CD8-positive, alpha-beta memory T cell (primary cell): ENCODE data around the gene CEACAM16. TPM values are rescaled to one million over a fixed set of nuclear protein-coding genes. Genes with fewer than 3 reads are reported as not detected.
A peak's percentile ranks its signal among the peaks of the same experiment; 100 is the strongest.

Experiments
- CTCF ChIA-PET: fragments of 350-600 bp; sonication (Branson Sonifier 250); formaldehyde crosslinking; loops from one replicate; lab custom pipeline; 2021; ENCODE audit warnings: antibody characterized with exemption; lab: Charles Lee
- POLR2A ChIA-PET: fragments of 350-600 bp; sonication (Branson Sonifier 250); formaldehyde crosslinking; loops from one replicate; lab custom pipeline; 2021; ENCODE audit warnings: antibody characterized with exemption; lab: Charles Lee
- DNase-seq, 5 donors: peaks; one replicate each; pipeline versions ENCODE4 v3.0.0 to v3.0.0-alpha.2; 2020 to 2022; ENCODE audit warnings: mixed read lengths in 1 of 5
- H3K27ac ChIP-seq: one replicate; pipeline ENCODE4 v1.7.0; 2013; ENCODE audit warnings: low read depth, mild to moderate bottlenecking, low read length, moderate library complexity
- H3K27me3 ChIP-seq: 2 replicates; pipeline ENCODE4 v1.7.0; 2013; ENCODE audit warnings: low read length, mild to moderate bottlenecking; ENCODE audit not compliant: insufficient read depth, poor library complexity, severe bottlenecking
- H3K36me3 ChIP-seq: 2 replicates; pipeline ENCODE4 v1.7.0; 2013; ENCODE audit warnings: mild to moderate bottlenecking, low read length, moderate library complexity; ENCODE audit not compliant: insufficient read depth
- H3K4me1 ChIP-seq: 2 replicates; pipeline ENCODE4 v1.7.0; 2013; ENCODE audit warnings: mild to moderate bottlenecking, low read length, moderate library complexity; ENCODE audit not compliant: insufficient read depth
- H3K4me3 ChIP-seq: 2 replicates; pipeline ENCODE4 v1.7.0; 2013; ENCODE audit warnings: mild to moderate bottlenecking, low read length
- H3K9me3 ChIP-seq: 2 replicates; pipeline ENCODE4 v1.7.0; 2013; ENCODE audit warnings: mild to moderate bottlenecking, low read length
- H3K27ac Mint-ChIP-seq, 8 donors: one replicate each; pipeline ENCODE4 v1.8.0; 2020 to 2021; ENCODE audit warnings: mixed read lengths in 8 of 8, mild to moderate bottlenecking in 6 of 8, inconsistent platforms in 3 of 8, moderate library complexity in 3 of 8
- H3K27me3 Mint-ChIP-seq, 2 donors: one replicate each; pipeline ENCODE4 v1.8.0; 2020 to 2021; ENCODE audit warnings: mixed read lengths in 2 of 2, mild to moderate bottlenecking in 1 of 2, moderate library complexity in 1 of 2
- H3K36me3 Mint-ChIP-seq, 3 donors: one replicate each; pipeline ENCODE4 v1.8.0; 2020 to 2021; ENCODE audit warnings: mixed read lengths in 3 of 3, inconsistent platforms in 1 of 3, mild to moderate bottlenecking in 1 of 3
- H3K4me1 Mint-ChIP-seq, 3 donors: one replicate each; pipeline ENCODE4 v1.8.0; 2020 to 2021; ENCODE audit warnings: mixed read lengths in 3 of 3, inconsistent platforms in 1 of 3, mild to moderate bottlenecking in 1 of 3
- H3K4me3 Mint-ChIP-seq, 7 donors: one replicate each; pipeline ENCODE4 v1.8.0; 2020 to 2021; ENCODE audit warnings: mixed read lengths in 7 of 7, mild to moderate bottlenecking in 6 of 7, moderate library complexity in 4 of 7, inconsistent platforms in 2 of 7
- H3K9me3 Mint-ChIP-seq, 5 donors: one replicate each; pipeline ENCODE4 v1.8.0; 2020 to 2022; ENCODE audit warnings: mixed read lengths in 5 of 5, mild to moderate bottlenecking in 3 of 5, moderate library complexity in 2 of 5, inconsistent platforms in 1 of 5
- polyA plus RNA-seq: library from polyadenylated mRNA; unstranded; fragments of 300-500 nt; fragmentation: Illumina TruSeq; gene quantifications from one replicate; pipeline ENCODE4 v1.2.3, GENCODE V29; 2021
- total RNA-seq, 2 experiments: library from RNA; stranded (reverse); gene quantifications; one replicate each; pipeline ENCODE4 v1.2.3, GENCODE V29; 2021

The CEACAM16 gene
- total and polyA plus RNA-seq, 3 experiments from 2014 or later: not detected

GRCh38 chr19:44749292-44749691 is 50.3 kb downstream of the CEACAM16 start:
- peaks cover 52 to 68% (median 67%) of the 10 kb centered on the region in 3 donors for H3K4me1 Mint-ChIP-seq
- H3K9me3 Mint-ChIP-seq: peaks cover 0 to 2% (median 0%) of the 10 kb centered on the region in 5 donors
- Histone ChIP-seq H3K27me3 (no peaks in the 10 kb centered on the region), H3K36me3 (no peaks in the 10 kb centered on the region), H3K9me3 (no peaks in the 10 kb centered on the region), H3K4me3 (peak overlapping the region; percentile 57), H3K4me1 (peaks cover 46% of the 10 kb centered on the region), H3K27ac (peak overlapping the region; percentile 82)
- peaks cover 0 to 52% (median 0%) of the 10 kb centered on the region in 3 donors for H3K36me3 Mint-ChIP-seq
- H3K27me3 Mint-ChIP-seq: peaks cover 0 to 3% of the 10 kb centered on the region in 2 donors
- POLR2A ChIA-PET: no interaction called here
- CTCF ChIA-PET: interaction anchor here (1.6 to 2.3 kb wide), 2 partner anchors 22 to 25 kb away, joined by 4 to 10 read pairs; no protein-coding TSS in a partner anchor
- H3K27ac Mint-ChIP-seq: peak overlapping the region; percentile 84 to 99 (median 98)
- peak overlapping the region; percentile 89 to 94 (median 91) for H3K4me3 Mint-ChIP-seq
- DNase-seq: no peak

GRCh38 chr19:44749994-44750393 is 51.0 kb downstream of the CEACAM16 start:
- ChIA-PET CTCF (interaction anchor here (1.6 to 2.3 kb wide), 2 partner anchors 21 to 26 kb away, joined by 4 to 10 read pairs; no protein-coding TSS in a partner anchor), POLR2A (no interaction called here)
- Mint-ChIP-seq H3K27ac (peak overlapping the region; percentile 84 to 99 (median 98)), H3K4me3 (peak overlapping the region; percentile 89 to 94 (median 91)), H3K27me3 (peaks cover 0 to 3% of the 10 kb centered on the region in 2 donors), H3K4me1 (peaks cover 56 to 75% (median 73%) of the 10 kb centered on the region in 3 donors), H3K36me3 (peaks cover 0 to 56% (median 0%) of the 10 kb centered on the region in 3 donors), H3K9me3 (peaks cover 0 to 2% (median 0%) of the 10 kb centered on the region in 5 donors)
- Histone ChIP-seq H3K4me3 (peak overlapping the region; percentile 57), H3K27ac (no peak overlapping the region), H3K36me3 (no peaks in the 10 kb centered on the region), H3K27me3 (no peaks in the 10 kb centered on the region), H3K9me3 (no peaks in the 10 kb centered on the region), H3K4me1 (peaks cover 52% of the 10 kb centered on the region)
- DNase-seq: no peak

DNA sequence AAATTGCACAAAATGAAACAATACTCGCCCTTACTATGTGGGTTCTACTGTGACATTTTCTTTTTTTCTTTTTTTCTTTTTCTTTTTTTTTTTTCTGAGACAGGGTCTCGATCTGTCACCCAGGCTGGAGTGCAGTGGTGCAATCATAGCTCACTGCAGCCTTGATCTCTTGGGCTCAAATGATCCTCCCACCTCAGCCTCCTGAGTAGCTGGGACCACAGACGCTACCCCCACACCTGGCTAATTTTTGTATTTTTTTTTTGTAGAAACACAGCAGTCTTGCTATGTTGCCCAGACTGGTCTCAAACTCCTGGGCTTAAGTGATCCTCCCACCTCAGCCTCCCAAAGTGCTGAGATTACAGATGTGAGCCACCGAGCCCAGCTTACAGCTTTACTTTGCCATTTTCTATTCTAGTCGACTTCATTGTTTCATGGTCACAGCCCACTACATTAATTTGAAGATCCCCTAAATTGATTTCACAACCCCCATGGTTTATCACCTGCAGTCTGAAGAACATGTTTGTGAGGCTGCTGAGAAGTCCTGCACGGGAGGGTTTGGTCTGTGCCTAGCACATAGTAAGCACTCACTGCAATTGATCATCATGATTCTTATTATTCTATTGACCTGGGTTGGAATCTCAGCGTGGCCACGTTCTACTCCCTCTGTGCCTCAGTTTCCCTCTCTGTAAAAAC is 53.3 kb downstream of the CEACAM16 start:
- ChIA-PET CTCF (interaction anchor here (1.1 to 5.5 kb wide), 3 partner anchors 15 to 28 kb away, joined by 3 to 32 read pairs (median 26); no protein-coding TSS in a partner anchor), POLR2A (interaction anchor here (1.2 to 1.3 kb wide), 3 partner anchors 10 to 28 kb away, joined by 4 to 5 read pairs (median 4); no protein-coding TSS in a partner anchor)
- H3K4me3 ChIP-seq: peak overlapping the region; percentile 43
- Mint-ChIP-seq H3K9me3 (peaks cover 0 to 2% (median 0%) of the 10 kb centered on the region in 5 donors), H3K27ac (peak overlapping the region; percentile 96 to 99 (median 98)), H3K4me1 (peaks cover 59 to 80% (median 74%) of the 10 kb centered on the region in 3 donors), H3K27me3 (peaks cover 0 to 3% of the 10 kb centered on the region in 2 donors), H3K4me3 (peak overlapping the region; percentile 89 to 98 (median 94)), H3K36me3 (peaks cover 0 to 62% (median 0%) of the 10 kb centered on the region in 3 donors)
- H3K4me1 ChIP-seq: peaks cover 59% of the 10 kb centered on the region
- no peaks in the 10 kb centered on the region for H3K9me3 ChIP-seq
- H3K27ac ChIP-seq: peak overlapping the region; percentile 18
- DNase-seq: peak in 1 of 5 donors; percentile 19
- no peaks in the 10 kb centered on the region for H3K36me3 ChIP-seq
- no peaks in the 10 kb centered on the region for H3K27me3 ChIP-seq

DNA sequence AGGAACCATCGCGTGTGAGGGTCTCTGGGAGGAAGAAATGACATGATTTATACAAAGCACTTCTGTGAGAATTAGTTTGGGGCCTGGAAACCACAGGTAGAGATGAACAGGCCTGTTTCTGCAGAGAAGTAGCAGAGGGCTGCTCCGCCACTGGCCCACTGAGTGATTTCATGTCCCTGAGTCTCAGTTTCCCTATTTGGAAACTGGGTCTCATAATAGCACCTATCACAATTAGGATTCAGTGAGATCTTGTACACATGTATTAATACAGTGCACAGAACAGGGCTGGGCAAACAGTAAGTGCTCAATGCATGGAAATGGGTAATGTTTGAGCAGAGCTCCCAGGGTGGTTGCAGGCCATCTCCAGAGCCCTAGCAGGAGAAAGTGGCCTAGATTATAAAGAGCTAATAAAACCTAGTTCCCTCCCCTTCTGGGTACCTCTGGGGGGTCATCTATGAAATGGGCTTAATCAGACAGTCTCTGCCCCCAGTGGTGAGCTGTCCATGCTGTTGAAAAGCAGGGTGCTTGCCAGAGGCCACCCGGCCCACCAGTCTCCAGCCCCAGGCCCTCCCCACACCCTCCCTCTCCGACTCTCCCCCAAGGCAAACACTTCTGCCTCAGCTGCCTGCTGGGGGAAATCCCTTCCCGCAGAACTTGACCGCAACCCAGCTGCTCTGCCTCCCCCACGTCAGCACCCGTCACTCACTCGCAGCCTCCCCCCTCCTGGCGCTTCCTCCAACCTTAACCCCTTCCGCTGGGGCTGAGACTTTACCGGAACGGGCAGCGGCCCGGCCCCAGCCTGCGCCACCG is 54.1 kb downstream of the CEACAM16 start:
- peak overlapping the region; percentile 96 to 99 (median 98) for H3K27ac Mint-ChIP-seq
- no peaks in the 10 kb centered on the region for H3K27me3 ChIP-seq
- H3K27ac ChIP-seq: peak overlapping the region; percentile 18
- H3K4me1 Mint-ChIP-seq: peaks cover 55 to 74% (median 67%) of the 10 kb centered on the region in 3 donors
- H3K27me3 Mint-ChIP-seq: peaks cover 0 to 3% of the 10 kb centered on the region in 2 donors
- peak overlapping the region; percentile 89 to 98 (median 94) for H3K4me3 Mint-ChIP-seq
- H3K4me3 ChIP-seq: peak overlapping the region; percentile 43
- no peaks in the 10 kb centered on the region for H3K9me3 ChIP-seq
- peaks cover 0 to 2% (median 0%) of the 10 kb centered on the region in 5 donors for H3K9me3 Mint-ChIP-seq
- H3K36me3 Mint-ChIP-seq: peaks cover 0 to 65% (median 0%) of the 10 kb centered on the region in 3 donors
- DNase-seq: peak; percentile 93 to 97 (median 96)
- POLR2A ChIA-PET: interaction anchor here (1.2 to 1.3 kb wide), 3 partner anchors 9 to 29 kb away, joined by 4 to 5 read pairs (median 4); no protein-coding TSS in a partner anchor
- peaks cover 59% of the 10 kb centered on the region for H3K4me1 ChIP-seq
- CTCF ChIA-PET: interaction anchor here (0.8 to 5.5 kb wide), 4 partner anchors 9 to 29 kb away, joined by 3 to 32 read pairs (median 14); no protein-coding TSS in a partner anchor
- H3K36me3 ChIP-seq: no peaks in the 10 kb centered on the region

GRCh38 chr19:44753626-44753931 is 54.6 kb downstream of the CEACAM16 start:
- peaks cover 55 to 76% (median 67%) of the 10 kb centered on the region in 3 donors for H3K4me1 Mint-ChIP-seq
- H3K27me3 Mint-ChIP-seq: peaks cover 0 to 3% of the 10 kb centered on the region in 2 donors
- DNase-seq: no peak
- Histone ChIP-seq H3K9me3 (no peaks in the 10 kb centered on the region), H3K27ac (peak overlapping the region; percentile 89), H3K36me3 (no peaks in the 10 kb centered on the region), H3K4me3 (peak overlapping the region; percentile 86), H3K4me1 (peaks cover 59% of the 10 kb centered on the region), H3K27me3 (no peaks in the 10 kb centered on the region)
- H3K36me3 Mint-ChIP-seq: peaks cover 0 to 69% (median 4%) of the 10 kb centered on the region in 3 donors
- peaks cover 0 to 2% (median 0%) of the 10 kb centered on the region in 5 donors for H3K9me3 Mint-ChIP-seq
- peak overlapping the region; percentile 96 to 99 (median 98) for H3K27ac Mint-ChIP-seq
- ChIA-PET POLR2A (interaction anchor here (0.5 to 1.3 kb wide), 4 partner anchors 8 to 30 kb away, joined by 4 to 5 read pairs (median 4); no protein-coding TSS in a partner anchor), CTCF (interaction anchor here (0.8 to 5.5 kb wide), 6 partner anchors 9 to 805 kb away, joined by 3 to 32 read pairs (median 4); no protein-coding TSS in a partner anchor)
- H3K4me3 Mint-ChIP-seq: peak overlapping the region; percentile 89 to 98 (median 94)

GRCh38 chr19:44753932-44754749 is 55.2 kb downstream of the CEACAM16 start:
- Mint-ChIP-seq H3K36me3 (peaks cover 0 to 68% (median 5%) of the 10 kb centered on the region in 3 donors), H3K9me3 (peaks cover 0 to 2% (median 0%) of the 10 kb centered on the region in 5 donors), H3K27me3 (peaks cover 0 to 3% of the 10 kb centered on the region in 2 donors), H3K27ac (peak overlapping the region; percentile 96 to 99 (median 98)), H3K4me3 (peak overlapping the region; percentile 89 to 98 (median 94)), H3K4me1 (peaks cover 55 to 76% (median 66%) of the 10 kb centered on the region in 3 donors)
- ChIA-PET CTCF (interaction anchor here (0.8 to 5.5 kb wide), 5 partner anchors 8 to 804 kb away, joined by 3 to 32 read pairs (median 4); no protein-coding TSS in a partner anchor), POLR2A (interaction anchor here (0.5 to 1.3 kb wide), 5 partner anchors 8 to 30 kb away, joined by 3 to 5 read pairs (median 4); no protein-coding TSS in a partner anchor)
- DNase-seq: peak; percentile 25 to 69 (median 54)
- H3K4me3 ChIP-seq: peak overlapping the region; percentile 86
- H3K27me3 ChIP-seq: no peaks in the 10 kb centered on the region
- H3K4me1 ChIP-seq: peaks cover 57% of the 10 kb centered on the region
- no peaks in the 10 kb centered on the region for H3K9me3 ChIP-seq
- peak overlapping the region; percentile 89 for H3K27ac ChIP-seq
- H3K36me3 ChIP-seq: no peaks in the 10 kb centered on the region
